OCI-LY1 (cell line): ENCODE data around the gene IL20.

Experiments used
- H2AFZ ChIP-seq: fragments of 200-600 bp; sonication (generic), shearing (Covaris generic); 2 replicates; pipeline ENCODE4 v1.6.0; 2014; ENCODE audit warnings: antibody characterized with exemption, mild to moderate bottlenecking, low read length
- H3F3A ChIP-seq: fragments of 200-600 bp; sonication (generic), shearing (Covaris generic); 2 replicates; pipeline ENCODE4 v1.6.0; 2014; ENCODE audit warnings: mild to moderate bottlenecking, antibody characterized with exemption, low read length, moderate library complexity; ENCODE audit not compliant: insufficient read depth
- H3K27ac ChIP-seq: fragments of 200-600 bp; sonication (generic); 2 replicates; pipeline ENCODE4 v1.5.1; 2014; ENCODE audit warnings: low read length, mixed run types, mild to moderate bottlenecking, low read depth; ENCODE audit not compliant: poor library complexity, severe bottlenecking
- H3K27me3 ChIP-seq: fragments of 200-600 bp; sonication (generic); 2 replicates; pipeline ENCODE4 v1.6.0; 2014; ENCODE audit warnings: antibody characterized with exemption, mild to moderate bottlenecking, low read length, moderate library complexity; ENCODE audit not compliant: insufficient read depth
- H3K36me3 ChIP-seq: fragments of 200-600 bp; sonication (generic); 2 replicates; pipeline ENCODE4 v1.6.1; 2014; ENCODE audit warnings: mild to moderate bottlenecking, antibody characterized with exemption, low read length, moderate library complexity, mixed read lengths; ENCODE audit not compliant: insufficient read depth
- H3K4me1 ChIP-seq: fragments of 200-600 bp; sonication (generic); 2 replicates; pipeline ENCODE4 v1.5.1; 2014; ENCODE audit warnings: mild to moderate bottlenecking, low read length, moderate library complexity; ENCODE audit not compliant: insufficient read depth, severe bottlenecking
- H3K4me2 ChIP-seq: fragments of 200-600 bp; sonication (generic), shearing (Covaris generic); 2 replicates; pipeline ENCODE4 v1.6.1; 2014; ENCODE audit warnings: low read length
- H3K4me3 ChIP-seq: fragments of 200-600 bp; sonication (generic); 2 replicates; pipeline ENCODE4 v1.5.1; 2014; ENCODE audit warnings: low read length, low read depth, mild to moderate bottlenecking, mixed read lengths; ENCODE audit not compliant: poor library complexity, severe bottlenecking
- H3K79me2 ChIP-seq: fragments of 200-600 bp; shearing (Covaris generic); 2 replicates; pipeline ENCODE4 v1.6.1; 2016; ENCODE audit warnings: mixed run types, low read length, mixed read lengths; ENCODE audit not compliant: insufficient read depth
- H3K9ac ChIP-seq: fragments of 200-600 bp; sonication (generic), shearing (Covaris generic); 2 replicates; pipeline ENCODE4 v1.6.1; 2014; ENCODE audit warnings: mild to moderate bottlenecking, low read length, mixed read lengths
- H3K9me2 ChIP-seq: fragments of 200-600 bp; sonication (generic), shearing (Covaris generic); 2 replicates; pipeline ENCODE4 v1.6.1; 2014; ENCODE audit warnings: low read depth, mild to moderate bottlenecking, low read length, mixed read lengths
- H3K9me3 ChIP-seq: fragments of 200-600 bp; shearing (Covaris generic); 2 replicates; pipeline ENCODE4 v1.6.1; 2014; ENCODE audit warnings: low read length, mixed read lengths
- H4K20me1 ChIP-seq: fragments of 200-600 bp; sonication (generic), shearing (Covaris generic); 2 replicates; pipeline ENCODE4 v1.6.0; 2016; ENCODE audit warnings: mild to moderate bottlenecking, low read length; ENCODE audit not compliant: insufficient read depth
- CTCF ChIP-seq: fragments of 200-600 bp; sonication (generic), shearing (Covaris generic); IDR thresholded peaks from 2 replicates; pipeline ENCODE4 v1.5.1; 2017; ENCODE audit warnings: mild to moderate bottlenecking, antibody characterized with exemption, low read length, moderate library complexity, mixed read lengths
- EZH2 ChIP-seq: fragments of 200-600 bp; sonication (generic), shearing (Covaris generic); IDR thresholded peaks from 2 replicates; pipeline ENCODE4 v1.8.0; 2017; ENCODE audit warnings: borderline replicate concordance, mixed run types, mild to moderate bottlenecking, antibody characterized with exemption, low read length, moderate library complexity, mixed read lengths

The IL20 gene

GRCh38 chr1:206893380-206893779, 28.0 kb downstream of the IL20 start:
- Histone ChIP-seq H3F3A (no peaks in the 10 kb centered on the region), H2AFZ (no peak overlapping the region)

GRCh38 chr1:206895325-206895724, 29.9 kb downstream of the IL20 start:
- TF ChIP-seq CTCF: no peak
- no peak for TF ChIP-seq EZH2
- Histone ChIP-seq H2AFZ (no peak overlapping the region), H3K9me2 (no peaks in the 10 kb centered on the region), H3K9ac (no peak overlapping the region), H4K20me1 (no peaks in the 10 kb centered on the region), H3K79me2 (no peaks in the 10 kb centered on the region), H3K4me3 (no peak overlapping the region), H3F3A (no peaks in the 10 kb centered on the region), H3K36me3 (no peaks in the 10 kb centered on the region), H3K27ac (no peak overlapping the region), H3K27me3 (peaks cover 6% of the 10 kb centered on the region; the same call in 1 of the 2 replicates), H3K4me1 (no peaks in the 10 kb centered on the region), H3K4me2 (no peak overlapping the region), H3K9me3 (no peaks in the 10 kb centered on the region)

More at GRCh38 chr1:206893380-206893779, 28.0 kb downstream of the IL20 start:
- no peak for TF ChIP-seq CTCF
- no peak for TF ChIP-seq EZH2
- H3K9me2 ChIP-seq: no peaks in the 10 kb centered on the region
- no peak overlapping the region for H3K9ac ChIP-seq
- no peak overlapping the region for H3K27ac ChIP-seq
- no peaks in the 10 kb centered on the region for H3K4me1 ChIP-seq
- H3K4me2 ChIP-seq: no peak overlapping the region
- H3K79me2 ChIP-seq: no peaks in the 10 kb centered on the region
- no peaks in the 10 kb centered on the region for H3K36me3 ChIP-seq
- H3K27me3 ChIP-seq: peaks cover 9% of the 10 kb centered on the region; the same call in 1 of the 2 replicates
- no peaks in the 10 kb centered on the region for H4K20me1 ChIP-seq
- H3K9me3 ChIP-seq: no peaks in the 10 kb centered on the region
- H3K4me3 ChIP-seq: no peak overlapping the region

GRCh38 chr1:206895837-206896242, 30.4 kb downstream of the IL20 start:
- H3K9ac ChIP-seq: no peak overlapping the region

More at GRCh38 chr1:206895837-206896242, 30.4 kb downstream of the IL20 start:
- Histone ChIP-seq H3K4me2 (no peak overlapping the region), H3K36me3 (no peaks in the 10 kb centered on the region), H3K27me3 (peaks cover 4% of the 10 kb centered on the region; the same call in 1 of the 2 replicates), H3F3A (no peaks in the 10 kb centered on the region), H4K20me1 (no peaks in the 10 kb centered on the region), H3K9me3 (no peaks in the 10 kb centered on the region), H2AFZ (no peak overlapping the region), H3K4me3 (no peak overlapping the region), H3K27ac (no peak overlapping the region), H3K79me2 (no peaks in the 10 kb centered on the region), H3K4me1 (no peaks in the 10 kb centered on the region), H3K9me2 (no peaks in the 10 kb centered on the region)
- no peak for TF ChIP-seq EZH2
- TF ChIP-seq CTCF: no peak
